GM12878 (cell line): ENCODE measurements around the gene MYO7B. TPM values are rescaled to one million over a fixed set of nuclear protein-coding genes. Genes with fewer than 3 reads are reported as not detected.

Experiments used
- ATAC-seq: fragments of 200-7000 bp; cut with Tn5 transposase; 3 replicates; pipeline ENCODE4 v1.9.1; 2020; ENCODE audit warnings: mild to moderate bottlenecking, moderate library complexity
- BruUV-seq: library from RNA; stranded (reverse); fragments of 400-500 nt; replicated peaks from 2 replicates; lab custom pipeline; 2021; lab: Mats Ljungman, UMichigan
- CTCF ChIA-PET: fragments of 300-600 bp; sonication (Branson Sonifier 250); formaldehyde crosslinking; extraction: SDS; loops from one replicate; lab custom pipeline; 2021; ENCODE audit warnings: inconsistent platforms; lab: Yijun Ruan, JAX
- POLR2A ChIA-PET: fragments of 350-600 bp; formaldehyde crosslinking; extraction: SDS; loops from one replicate; lab custom pipeline; 2021; ENCODE audit warnings: inconsistent platforms; lab: Charles Lee
- RAD21 ChIA-PET: fragments of 300-600 bp; sonication (Branson Sonifier 250); formaldehyde crosslinking; loops from one replicate; lab custom pipeline; 2023; ENCODE audit warnings: antibody characterized with exemption; ENCODE audit not compliant: unreplicated experiment; lab: Charles Lee
- SMC1A ChIA-PET: fragments of 300-600 bp; sonication (Branson Sonifier 250); formaldehyde crosslinking; loops from one replicate; lab custom pipeline; 2023; ENCODE audit not compliant: unreplicated experiment, uncharacterized antibody; lab: Charles Lee
- DNase-seq: peaks from one replicate; pipeline ENCODE4 v3.0.0-alpha.2; 2011; ENCODE audit warnings: low read depth, low spot score
- FAIRE-seq: peaks from 3 replicates; lab custom pipeline; 2011; peaks lifted over from hg19 to GRCh38; lab: Jason Lieb, UNC
- H2AFZ ChIP-seq: 2 replicates; pipeline ENCODE4 v1.6.0; 2011; ENCODE audit warnings: low read depth, low read length, control low read depth; ENCODE audit not compliant: control insufficient read depth
- H3K27ac ChIP-seq: 2 replicates; pipeline ENCODE4 v1.5.1; 2011; ENCODE audit warnings: control low read depth; ENCODE audit not compliant: control insufficient read depth, insufficient read depth
- H3K27me3 ChIP-seq, 2 experiments: replicated peaks in 1 of 2; 2 replicates each; pipeline versions ENCODE4 v1.6.0 to v1.6.1; 2011; ENCODE audit warnings: low read length in 1 of 2; ENCODE audit not compliant: control insufficient read depth in 2 of 2, insufficient read depth in 2 of 2
- H3K36me3 ChIP-seq, 2 experiments: 2 replicates each; pipeline ENCODE4 v1.5.1; 2011; ENCODE audit warnings: low read length in 1 of 2; ENCODE audit not compliant: control insufficient read depth in 2 of 2, insufficient read depth in 2 of 2
- H3K4me1 ChIP-seq: 2 replicates; pipeline ENCODE4 v1.6.1; 2011; ENCODE audit warnings: mild to moderate bottlenecking, low read length, moderate library complexity, mixed read lengths; ENCODE audit not compliant: control insufficient read depth, insufficient read depth
- H3K4me2 ChIP-seq: 2 replicates; pipeline ENCODE4 v1.6.0; 2011; ENCODE audit warnings: control low read depth; ENCODE audit not compliant: control insufficient read depth, insufficient read depth
- H3K4me3 ChIP-seq: fragments of 200-600 bp; sonication (generic); 2 replicates; pipeline ENCODE4 v1.5.1; 2016
- H3K79me2 ChIP-seq: 2 replicates; pipeline ENCODE4 v1.6.0; 2011; ENCODE audit warnings: low read length; ENCODE audit not compliant: control insufficient read depth, insufficient read depth
- H3K9ac ChIP-seq: 2 replicates; pipeline ENCODE4 v1.8.0; 2011; ENCODE audit warnings: low read length, control low read depth, mixed read lengths; ENCODE audit not compliant: control insufficient read depth, insufficient read depth
- H3K9me3 ChIP-seq: replicated peaks from 3 replicates; pipeline ENCODE4 v1.5.1; 2011; ENCODE audit warnings: mild to moderate bottlenecking, low read length; ENCODE audit not compliant: control insufficient read depth, insufficient read depth
- H4K20me1 ChIP-seq: 2 replicates; pipeline ENCODE4 v1.6.0; 2011; ENCODE audit not compliant: control insufficient read depth, insufficient read depth
- BHLHE40 ChIP-seq, 2 experiments: fragments of 450-650 bp in 1 of 2; IDR thresholded peaks; 2 replicates each; pipeline ENCODE4 v1.6.1; 2011 to 2017; ENCODE audit warnings: low read depth in 2 of 2, borderline replicate concordance in 1 of 2, improper control_type of control experiment in 1 of 2, low read length in 1 of 2, mild to moderate bottlenecking in 1 of 2
- E4F1 ChIP-seq: fragments of 450-650 bp; IDR thresholded peaks from 2 replicates; pipeline ENCODE4 v1.6.1; 2018; ENCODE audit warnings: borderline replicate concordance, mild to moderate bottlenecking; ENCODE audit not compliant: partially characterized antibody
- HDGF ChIP-seq: fragments of 450-650 bp; IDR thresholded peaks from 2 replicates; pipeline ENCODE4 v1.6.1; 2016; ENCODE audit warnings: antibody characterized with exemption
- RBBP5 ChIP-seq: fragments of 200-600 bp; sonication (generic); conservative IDR thresholded peaks from 2 replicates; pipeline ENCODE4 v1.6.1; 2016
- USF1 ChIP-seq: IDR thresholded peaks from 2 replicates; pipeline ENCODE4 v1.6.1; 2011; ENCODE audit warnings: borderline replicate concordance, low read depth, mild to moderate bottlenecking, moderate library complexity, mixed read lengths, low read length; ENCODE audit not compliant: insufficient read depth; ENCODE audit errors: extremely low read length
- WGBS: methylation state at CpG from one replicate; pipeline ENCODE4 v1.1.6; 2016; ENCODE audit warnings: low lambda C conversion rate; ENCODE audit not compliant: insufficient replicate concordance, insufficient coverage; ENCODE audit errors: missing lambda C conversion rate; 5-methylcytosine and 5-hydroxymethylcytosine counted together
- in situ Hi-C: fragments of 300-500 bp; cut with MboI; formaldehyde crosslinking; loops from 9 replicates; pipeline ENCODE4 v1.14.3; 2018; ENCODE audit warnings: mixed read lengths
- intact Hi-C: fragments of 100-400 bp; cut with micrococcal nuclease; formaldehyde crosslinking; loops from one replicate; pipeline ENCODE4 v1.14.2; 2022; ENCODE audit not compliant: unreplicated experiment
- polyA plus RNA-seq, 11 experiments: library from polyadenylated mRNA; depleted of rRNA in 4 of 11; unstranded in 6 of 11; stranded (reverse) in 5 of 11; fragments of >200 nt; fragmentation: Nextera tagmentation in 4 of 11; fragmentation: Illumina TruSeq in 1 of 11; extraction: Ambion mirVana in 4 of 11; extraction: Trizol in 1 of 11; gene quantifications; 1 replicate in 1 of 11; 2 replicates in 10 of 11; pipeline versions ENCODE4 v1.2.1 to v1.2.3, GENCODE V29; 2011 to 2016; ENCODE audit warnings: inconsistent platforms in 2 of 11, missing spikeins in 2 of 11, low read depth in 1 of 11
- total RNA-seq, 4 experiments: library from RNA; depleted of rRNA in 3 of 4; stranded (reverse); fragments of >200 nt in 3 of 4; fragmentation: Illumina TruSeq in 1 of 4; extraction: Trizol in 1 of 4; gene quantifications; 2 replicates each; pipeline versions ENCODE4 v1.2.1 to v1.2.3, GENCODE V29; 2013 to 2021

Gene MYO7B
- total and polyA plus RNA-seq, 10 of the 15 experiments (the other 5 are each of a cell fraction or from before 2014, with no cell fraction given), result 0.08 to 4.8 (median 1.2) TPM

- no peak for FAIRE-seq
- H3K27ac ChIP-seq, result no peak overlapping the region
- in situ Hi-C loops, result no loop called here
- H3K79me2 ChIP-seq, result no peaks in the 10 kb centered on the region
- H3K9ac ChIP-seq, result no peak overlapping the region
- peaks cover 6 to 9% of the 10 kb centered on the region in 2 experiments for H3K27me3 ChIP-seq
- DNase-seq, result no peak
- 35% methylated on average over 15 of the region's 15 CpGs for WGBS
- intact Hi-C loops, result no loop called here
- no peaks in the 10 kb centered on the region for H3K9me3 ChIP-seq
- TF ChIP-seq E4F1 (no peak), BHLHE40 (IDR thresholded peaks at IDR 0.05; ENCODE audit: borderline replicate concordance in 1 of 2, low read depth in 2 of 2, low read length in 1 of 2) (no peak), RBBP5 (no peak), HDGF (no peak), USF1 (no peak)
- TF ChIP-seq, all 136 proteins: peak for 0
- Histone ChIP-seq H3K4me2 (no peak overlapping the region), H3K4me3 (no peak overlapping the region), H3K36me3 (no peaks in the 10 kb centered on the region), H3K4me1 (no peaks in the 10 kb centered on the region), H4K20me1 (0 out of 2 replicates have a peak, but pooled peaks cover 3% of the 10 kb centered on the region), H2AFZ (no peak overlapping the region)
- ChIA-PET SMC1A (no interaction called here), RAD21 (no interaction called here), CTCF (no interaction called here), POLR2A (interaction anchor here (0.6 kb wide), 1 partner anchor 15 kb away, joined by 8 read pairs; no protein-coding TSS in a partner anchor)
- no peak for ATAC-seq
- no TSS peak for BruUV-seq
Measured at GRCh38 chr2:127679680-127680361, 144.3 kb downstream of the MYO7B start.
